Tongue (tissue), 2 donors: ENCODE data around the gene SERPIND1. TPM values are rescaled to one million over a fixed set of nuclear protein-coding genes. Genes with fewer than 3 reads are reported as not detected.
A peak's percentile ranks its signal among the peaks of the same experiment; 100 is the strongest.
"Not testable (repeated sequence)": the region's sequence is repeated elsewhere in the genome, so short reads cannot be mapped to it uniquely, and the experiment has no call there.

ENCODE experiments used
- DNase-seq: peaks from one replicate; pipeline ENCODE4 v3.0.0-alpha.2; 2015
- total RNA-seq: library from RNA; depleted of rRNA; stranded (reverse); fragments of >200 nt; gene quantifications from one replicate; pipeline ENCODE4 v1.2.3, GENCODE V29; 2014

Gene SERPIND1
- total RNA-seq, 1 donor from 2014 or later: not detected

GRCh38 chr22:20746431-20747189, 27.3 kb upstream of the SERPIND1 start:
- DNase-seq: no peak

GRCh38 chr22:20747223-20747622, 26.7 kb upstream of the SERPIND1 start:
- no peak for DNase-seq

- no peak for DNase-seq
Measured at GRCh38 chr22:20748082-20748481, 25.8 kb upstream of the SERPIND1 start.

- DNase-seq: peak; percentile 40
Measured at GRCh38 chr22:20748731-20749428, 25.0 kb upstream of the SERPIND1 start.

GRCh38 chr22:20749453-20749852, 24.5 kb upstream of the SERPIND1 start:
- DNase-seq: no peak

- peak; percentile 90 for DNase-seq
Measured at GRCh38 chr22:20750461-20751184, 23.3 kb upstream of the SERPIND1 start.

- DNase-seq: no peak
Measured at GRCh38 chr22:20751185-20751851, 22.6 kb upstream of the SERPIND1 start.

- no peak for DNase-seq
Measured at GRCh38 chr22:20752104-20752741, 21.7 kb upstream of the SERPIND1 start.

GRCh38 chr22:20752873-20753272, 21.0 kb upstream of the SERPIND1 start:
- DNase-seq: no peak

GRCh38 chr22:20756846-20757245, 17.1 kb upstream of the SERPIND1 start:
- DNase-seq: no peak

- peak; percentile 27 for DNase-seq
Measured at GRCh38 chr22:20758688-20759087, 15.2 kb upstream of the SERPIND1 start.

- no peak for DNase-seq
Measured at GRCh38 chr22:20760084-20760483, 13.8 kb upstream of the SERPIND1 start.

- DNase-seq: no peak
Measured at GRCh38 chr22:20761536-20761935, 12.4 kb upstream of the SERPIND1 start.

- DNase-seq: no peak
Measured at GRCh38 chr22:20762233-20762796, 11.6 kb upstream of the SERPIND1 start.

- peak; percentile 7 for DNase-seq
Measured at GRCh38 chr22:20763630-20764470, 10.1 kb upstream of the SERPIND1 start.

GRCh38 chr22:20764471-20764720, 9.5 kb upstream of the SERPIND1 start:
- DNase-seq: no peak

- DNase-seq: no peak
Measured at GRCh38 chr22:20764729-20765128, 9.2 kb upstream of the SERPIND1 start.

GRCh38 chr22:20765938-20766337, 8.0 kb upstream of the SERPIND1 start:
- DNase-seq: no peak

- DNase-seq: no peak
Measured at GRCh38 chr22:20766530-20766929, 7.4 kb upstream of the SERPIND1 start.

- not testable (repeated sequence) for DNase-seq
Measured at GRCh38 chr22:20769496-20769826, 4.5 kb upstream of the SERPIND1 start.
